Endothelial cell of umbilical vein (primary cell): ENCODE measurements around the gene EIF2D. TPM values are rescaled to one million over a fixed set of nuclear protein-coding genes. Genes with fewer than 3 reads are reported as not detected.
A peak's percentile ranks its signal among the peaks of the same experiment; 100 is the strongest.

ENCODE experiments used
- BruUV-seq: library from RNA; stranded (reverse); fragments of 400-500 nt; replicated peaks from 2 replicates; lab custom pipeline; 2021; lab: Mats Ljungman, UMichigan
- CTCF ChIA-PET: fragments of 300-600, 350-600 bp; sonication (Branson Sonifier 250); formaldehyde crosslinking; loops from one replicate; lab custom pipeline; 2021; ENCODE audit warnings: antibody characterized with exemption, inconsistent platforms; lab: Charles Lee
- POLR2A ChIA-PET: fragments of 300-600, 350-600 bp; sonication (Branson Sonifier 250); formaldehyde crosslinking; loops from one replicate; lab custom pipeline; 2021; ENCODE audit warnings: antibody characterized with exemption, inconsistent platforms; lab: Charles Lee
- DNase-seq: peaks from one replicate; pipeline ENCODE4 v3.0.0-alpha.2; 2011; ENCODE audit warnings: low read depth, low spot score
- FAIRE-seq: peaks from 2 replicates; lab custom pipeline; 2011; peaks lifted over from hg19 to GRCh38; lab: Jason Lieb, UNC
- H2AFZ ChIP-seq: 2 replicates; pipeline ENCODE4 v1.6.0; 2012; ENCODE audit warnings: low read depth, low read length, control low read depth, inconsistent platforms
- H3K27ac ChIP-seq: 2 replicates; pipeline ENCODE4 v1.5.1; 2011; ENCODE audit warnings: low read depth, mild to moderate bottlenecking, control low read depth, low read length, moderate library complexity; ENCODE audit not compliant: insufficient read depth
- H3K27me3 ChIP-seq, 2 experiments: 2 replicates each; pipeline versions ENCODE4 v1.6.0 to v1.6.1; 2011; ENCODE audit warnings: low read length in 2 of 2, mixed read lengths in 1 of 2; ENCODE audit not compliant: control insufficient read depth in 2 of 2, insufficient read depth in 2 of 2
- H3K36me3 ChIP-seq, 2 experiments: 2 replicates in 1 of 2; 3 replicates in 1 of 2; pipeline ENCODE4 v1.5.1; 2011; ENCODE audit warnings: low read length in 2 of 2, mild to moderate bottlenecking in 1 of 2, moderate library complexity in 1 of 2; ENCODE audit not compliant: control insufficient read depth in 2 of 2, insufficient read depth in 2 of 2; ENCODE audit errors: extremely low read depth in 1 of 2
- H3K4me1 ChIP-seq: 3 replicates; pipeline ENCODE4 v1.5.1; 2011; ENCODE audit warnings: mild to moderate bottlenecking, low read length; ENCODE audit not compliant: control insufficient read depth, insufficient read depth; ENCODE audit errors: extremely low read depth
- H3K4me2 ChIP-seq: 2 replicates; pipeline ENCODE4 v1.6.1; 2011; ENCODE audit warnings: low read length, control low read depth, mixed read lengths; ENCODE audit not compliant: insufficient read depth
- H3K4me3 ChIP-seq, 3 experiments: fragments of 200-600 bp in 1 of 3; sonication (generic), shearing (Covaris generic) in 1 of 3; replicated peaks in 1 of 3; 2 replicates each; pipeline ENCODE4 v1.5.1; 2011 to 2016; ENCODE audit warnings: control low read depth in 3 of 3, low read length in 3 of 3, mild to moderate bottlenecking in 2 of 3, inconsistent platforms in 1 of 3, low read depth in 1 of 3, moderate library complexity in 1 of 3; ENCODE audit not compliant: insufficient read depth in 1 of 3
- H3K79me2 ChIP-seq: 2 replicates; pipeline ENCODE4 v1.6.0; 2012; ENCODE audit warnings: low read length, inconsistent platforms; ENCODE audit not compliant: control insufficient read depth, insufficient read depth
- H3K9ac ChIP-seq: replicated peaks from 2 replicates; pipeline ENCODE3; 2011; ENCODE audit warnings: low read length, control low read depth; ENCODE audit not compliant: insufficient read depth; ENCODE audit errors: extremely low read depth
- H3K9me1 ChIP-seq: replicated peaks from 3 replicates; pipeline ENCODE4 v1.6.0; 2011; ENCODE audit warnings: mild to moderate bottlenecking, low read length; ENCODE audit not compliant: control insufficient read depth, insufficient read depth; ENCODE audit errors: extremely low read depth
- H3K9me3 ChIP-seq: replicated peaks from 2 replicates; pipeline ENCODE4 v1.5.1; 2012; ENCODE audit warnings: low read length, inconsistent platforms; ENCODE audit not compliant: control insufficient read depth, insufficient read depth
- H4K20me1 ChIP-seq: replicated peaks from 2 replicates; pipeline ENCODE3; 2011; ENCODE audit warnings: mild to moderate bottlenecking, low read length; ENCODE audit not compliant: control insufficient read depth, insufficient read depth; ENCODE audit errors: extremely low read depth
- EZH2 ChIP-seq: IDR thresholded peaks from 2 replicates; pipeline ENCODE4 v1.6.1; 2012; ENCODE audit warnings: borderline replicate concordance, low read depth, mild to moderate bottlenecking, moderate library complexity, low read length, inconsistent platforms; ENCODE audit not compliant: severe bottlenecking
- FOS ChIP-seq: IDR thresholded peaks from 2 replicates; pipeline ENCODE4 v1.6.1; 2011; ENCODE audit warnings: mild to moderate bottlenecking, low read length, moderate library complexity, borderline replicate concordance; ENCODE audit not compliant: insufficient read depth
- GATA2 ChIP-seq: IDR thresholded peaks from 2 replicates; pipeline ENCODE4 v1.7.0; 2011; ENCODE audit warnings: low read depth, mild to moderate bottlenecking, moderate library complexity, mixed read lengths, low read length; ENCODE audit not compliant: insufficient read length, insufficient read depth
- JUN ChIP-seq: IDR thresholded peaks from 2 replicates; pipeline ENCODE4 v1.6.1; 2011; ENCODE audit warnings: borderline replicate concordance, low read depth; ENCODE audit not compliant: insufficient read length, insufficient read depth
- MYC ChIP-seq: IDR thresholded peaks from one replicate; pipeline ENCODE4 v1.6.1; 2011; ENCODE audit warnings: mild to moderate bottlenecking, low read depth, low read length
- POLR2A ChIP-seq: IDR thresholded peaks from 2 replicates; pipeline ENCODE4 v1.6.1; 2012; ENCODE audit warnings: low read depth, mild to moderate bottlenecking, control low read depth, low read length
- POLR2AphosphoS5 ChIP-seq: IDR thresholded peaks from 2 replicates; pipeline ENCODE4 v1.6.1; 2012; ENCODE audit warnings: low read depth, mild to moderate bottlenecking, control low read depth, low read length, moderate library complexity; ENCODE audit not compliant: insufficient read depth
- dilution Hi-C: fragments of 300-500 bp; cut with MboI; formaldehyde crosslinking; loops from one replicate; pipeline ENCODE4 v1.15.0; 2019; ENCODE audit warnings: low sequenced_read_pairs; ENCODE audit not compliant: extremely low pct_ligation_motif_present
- intact Hi-C: fragments of 100-400 bp; cut with micrococcal nuclease; formaldehyde crosslinking; loops from one replicate; pipeline ENCODE4 v1.10.0; 2022
- polyA plus RNA-seq, 4 experiments: library from polyadenylated mRNA; depleted of rRNA in 3 of 4; stranded (reverse) in 3 of 4; unstranded in 1 of 4; fragments of >200 nt; gene quantifications; 2 replicates each; pipeline versions ENCODE4 v1.2.1 to v1.2.3, GENCODE V29; 2011 to 2012; ENCODE audit warnings: missing spikeins in 1 of 4
- total RNA-seq: library from RNA; stranded (reverse); gene quantifications from 2 replicates; pipeline ENCODE4 v1.2.3, GENCODE V29; 2021
- TF ChIP-seq, protein P1 (sequence below): IDR thresholded peaks from 2 replicates; pipeline ENCODE4 v1.6.1; 2011; ENCODE audit not compliant: insufficient read depth, insufficient read length
- TF ChIP-seq, protein P2 (sequence below), 2 donors: IDR thresholded peaks; 1 replicate in 1 of 2; 2 replicates in 1 of 2; pipeline ENCODE4 v1.5.1; 2011; ENCODE audit warnings: low read length in 2 of 2, mild to moderate bottlenecking in 2 of 2, moderate library complexity in 2 of 2, control low read depth in 1 of 2, inconsistent platforms in 1 of 2, low read depth in 1 of 2; ENCODE audit not compliant: insufficient read depth in 1 of 2; ENCODE audit errors: extremely low read depth in 1 of 2

Gene EIF2D
- total and polyA plus RNA-seq, 2 donors (not counting 3 experiments of a cell fraction or from before 2014, with no cell fraction given) = 48.0 to 54.1 TPM

- POLR2A ChIA-PET = no interaction called here
- CTCF ChIA-PET = interaction anchor here (0.7 to 7.7 kb wide), 30 partner anchors 9 to 367 kb away, joined by 3 to 427 read pairs (median 6); partner anchors contain the start of genes EIF2D and RASSF5
- TF ChIP-seq FOS = no peak
- no peak for TF ChIP-seq POLR2A
- TF ChIP-seq EZH2 = no peak
- TF ChIP-seq, protein P1, sequence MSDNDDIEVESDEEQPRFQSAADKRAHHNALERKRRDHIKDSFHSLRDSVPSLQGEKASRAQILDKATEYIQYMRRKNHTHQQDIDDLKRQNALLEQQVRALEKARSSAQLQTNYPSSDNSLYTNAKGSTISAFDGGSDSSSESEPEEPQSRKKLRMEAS = no peak
- TF ChIP-seq, protein P2, sequence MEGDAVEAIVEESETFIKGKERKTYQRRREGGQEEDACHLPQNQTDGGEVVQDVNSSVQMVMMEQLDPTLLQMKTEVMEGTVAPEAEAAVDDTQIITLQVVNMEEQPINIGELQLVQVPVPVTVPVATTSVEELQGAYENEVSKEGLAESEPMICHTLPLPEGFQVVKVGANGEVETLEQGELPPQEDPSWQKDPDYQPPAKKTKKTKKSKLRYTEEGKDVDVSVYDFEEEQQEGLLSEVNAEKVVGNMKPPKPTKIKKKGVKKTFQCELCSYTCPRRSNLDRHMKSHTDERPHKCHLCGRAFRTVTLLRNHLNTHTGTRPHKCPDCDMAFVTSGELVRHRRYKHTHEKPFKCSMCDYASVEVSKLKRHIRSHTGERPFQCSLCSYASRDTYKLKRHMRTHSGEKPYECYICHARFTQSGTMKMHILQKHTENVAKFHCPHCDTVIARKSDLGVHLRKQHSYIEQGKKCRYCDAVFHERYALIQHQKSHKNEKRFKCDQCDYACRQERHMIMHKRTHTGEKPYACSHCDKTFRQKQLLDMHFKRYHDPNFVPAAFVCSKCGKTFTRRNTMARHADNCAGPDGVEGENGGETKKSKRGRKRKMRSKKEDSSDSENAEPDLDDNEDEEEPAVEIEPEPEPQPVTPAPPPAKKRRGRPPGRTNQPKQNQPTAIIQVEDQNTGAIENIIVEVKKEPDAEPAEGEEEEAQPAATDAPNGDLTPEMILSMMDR (IDR thresholded peaks at IDR 0.05; ENCODE audit: extremely low read depth in 1 of 2, insufficient read depth in 1 of 2, low read depth in 1 of 2, low read length in 2 of 2) = no peak
- no peak for TF ChIP-seq POLR2AphosphoS5
- TF ChIP-seq MYC = no peak
- TF ChIP-seq GATA2 = no peak
- TF ChIP-seq JUN = no peak
- dilution Hi-C loops = no loop called here
- Histone ChIP-seq H2AFZ (no peak overlapping the region), H3K9ac (no peak overlapping the region), H3K27ac (no peak overlapping the region), H3K9me3 (no peaks in the 10 kb centered on the region), H3K36me3 (no peaks in the 10 kb centered on the region), H3K27me3 (peaks cover 10 to 22% of the 10 kb centered on the region in 2 experiments), H3K79me2 (no peaks in the 10 kb centered on the region), H3K4me1 (no peaks in the 10 kb centered on the region), H4K20me1 (no peaks in the 10 kb centered on the region), H3K9me1 (no peaks in the 10 kb centered on the region), H3K4me3 (no peak overlapping the region), H3K4me2 (no peak overlapping the region)
- intact Hi-C loops = loop anchor here (1.0 to 2.0 kb wide), 3 partner anchors 29 to 119 kb away; no protein-coding TSS in a partner anchor
- DNase-seq = no peak
- peak; percentile 26 for FAIRE-seq
- no TSS peak for BruUV-seq
Observed at GRCh38 chr1:206545351-206545750, 66.9 kb downstream of the EIF2D start.
